NOMO-1 treated with DMSO at 0.1 percent for 48 hours (cell line): ENCODE data around the gene IQSEC3.
"Not testable (repeated sequence)": the region's sequence is repeated elsewhere in the genome, so short reads cannot be mapped to it uniquely, and the experiment has no call there.

ENCODE experiments used
- DNase-seq: peaks from one replicate; lab custom pipeline; 2025; ENCODE audit not compliant: unreplicated experiment; lab: John Stamatoyannopoulos, UW

The IQSEC3 gene

GRCh38 chr12:52902-53734, 13.4 kb upstream of the IQSEC3 start:
- not testable (repeated sequence) for DNase-seq

- DNase-seq: no peak
These were observed 12.5 kb upstream of the IQSEC3 start for GRCh38 chr12:53735-54730.

DNA sequence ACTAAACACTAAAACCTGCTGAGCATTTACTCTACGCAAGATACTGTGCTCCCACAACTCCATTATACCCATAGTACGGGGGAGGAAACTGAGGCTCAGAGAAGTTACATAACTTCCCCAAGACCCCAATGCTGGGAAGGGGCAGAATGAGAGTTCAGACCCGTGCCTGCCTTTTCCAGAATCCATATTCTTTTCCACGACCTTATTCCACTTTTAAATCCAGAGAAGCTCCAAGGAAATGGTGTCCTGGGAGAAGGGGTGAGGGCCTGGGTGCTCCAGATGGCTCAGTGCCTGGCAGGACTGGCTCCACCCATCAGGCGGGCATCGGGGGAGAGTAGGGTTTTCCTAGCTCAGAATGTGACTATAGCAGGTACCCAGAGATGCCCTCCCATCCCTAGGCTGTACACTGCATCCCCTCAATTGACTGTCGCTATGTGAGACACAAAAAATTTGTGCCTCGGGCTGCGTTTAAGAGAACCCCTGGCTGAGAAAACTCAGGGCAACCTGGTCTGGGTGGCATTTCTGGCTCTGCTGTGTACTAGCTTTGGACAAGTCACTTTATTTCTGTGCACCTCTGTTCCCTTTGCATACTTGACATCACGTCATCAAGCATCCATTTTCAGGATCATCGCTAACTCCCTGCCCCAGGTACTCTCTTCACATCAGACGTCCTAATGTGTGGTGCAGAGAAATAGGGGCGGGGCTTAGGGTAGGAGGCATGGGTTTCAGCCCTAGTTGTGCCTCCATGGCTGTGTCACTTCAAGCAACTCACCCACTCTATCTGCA, 11.6 kb upstream of the IQSEC3 start:
- no peak for DNase-seq

DNA sequence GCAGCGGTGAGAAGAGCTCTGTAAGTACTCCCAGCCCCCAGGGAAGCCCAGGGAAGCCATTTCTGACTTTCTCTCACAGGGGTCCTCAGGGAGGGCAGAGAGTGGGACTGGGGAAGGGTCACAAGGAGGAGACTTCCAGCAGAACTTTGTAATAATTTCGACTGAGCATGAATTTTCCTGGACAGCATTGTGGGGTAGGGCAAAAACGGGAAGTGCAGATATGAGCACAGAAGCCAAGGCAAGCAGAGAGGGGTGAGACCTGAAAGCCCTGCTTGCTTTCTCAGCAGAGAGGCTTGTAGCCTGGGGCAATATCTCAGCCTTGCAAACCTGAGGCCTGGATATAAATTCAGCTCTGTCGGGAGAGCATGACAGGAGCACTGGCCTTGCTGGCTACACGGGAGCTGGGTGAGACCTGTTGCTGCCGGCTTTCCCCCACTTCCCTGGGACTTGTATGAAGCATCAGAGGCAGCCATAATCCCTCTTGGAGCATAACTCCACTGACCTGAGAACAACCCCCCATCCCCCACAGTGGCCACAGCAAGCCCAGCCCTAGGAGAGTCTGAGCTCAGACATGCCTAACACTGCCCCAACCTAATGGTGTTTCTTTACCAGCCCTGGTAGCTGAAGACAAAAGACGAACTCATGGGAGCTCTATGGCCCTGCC, 9.8 kb upstream of the IQSEC3 start:
- no peak for DNase-seq

- no peak for DNase-seq
These were observed 9.0 kb upstream of the IQSEC3 start for GRCh38 chr12:57539-57938.

GRCh38 chr12:58832-59231, 7.7 kb upstream of the IQSEC3 start:
- DNase-seq: no peak

DNA sequence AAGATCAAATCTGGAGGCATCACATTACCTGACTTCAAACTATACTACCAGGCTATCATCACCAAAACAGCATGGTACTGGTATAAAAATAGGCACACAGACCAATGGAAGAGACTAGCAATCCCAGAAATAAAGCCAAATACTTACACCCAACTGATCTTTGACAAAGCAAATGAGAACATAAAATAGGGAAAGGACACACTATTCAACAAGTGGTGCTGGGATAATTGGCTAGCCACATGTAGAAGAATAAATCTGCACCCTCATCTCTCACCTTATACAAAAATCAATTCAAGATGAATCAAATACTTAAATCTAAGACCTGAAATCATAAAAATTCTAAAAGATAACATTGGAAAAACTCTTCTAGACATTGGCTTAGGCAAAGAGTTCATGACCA, 4.7 kb upstream of the IQSEC3 start:
- not testable (repeated sequence) for DNase-seq

DNA sequence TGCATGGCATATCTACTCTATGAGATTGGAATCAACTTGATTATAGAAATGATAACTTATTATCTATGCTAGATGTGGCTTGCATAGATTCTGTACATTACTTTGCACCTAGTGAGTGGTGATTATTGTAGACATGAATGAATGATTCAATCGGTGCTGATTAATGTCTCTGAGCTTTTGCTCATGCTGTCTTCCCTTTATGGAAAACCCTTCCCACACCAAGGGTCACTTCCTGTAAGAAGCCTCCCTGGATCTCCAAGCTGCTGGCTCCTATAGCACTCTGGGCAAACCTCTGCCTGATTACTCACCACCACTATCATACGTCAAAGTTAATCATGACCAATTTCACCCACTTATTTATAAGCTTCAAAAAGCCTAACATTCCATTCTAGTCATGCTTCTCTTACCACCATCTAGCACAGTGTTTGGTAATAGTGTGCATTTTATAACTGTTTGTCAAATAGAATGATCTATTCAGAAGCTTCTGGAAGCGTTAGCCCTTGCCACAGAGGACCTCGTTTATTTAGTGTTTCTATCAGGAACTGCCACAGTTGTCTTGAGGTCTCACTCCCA, 990 bp upstream of the IQSEC3 start:
- DNase-seq: not testable (repeated sequence)

DNA sequence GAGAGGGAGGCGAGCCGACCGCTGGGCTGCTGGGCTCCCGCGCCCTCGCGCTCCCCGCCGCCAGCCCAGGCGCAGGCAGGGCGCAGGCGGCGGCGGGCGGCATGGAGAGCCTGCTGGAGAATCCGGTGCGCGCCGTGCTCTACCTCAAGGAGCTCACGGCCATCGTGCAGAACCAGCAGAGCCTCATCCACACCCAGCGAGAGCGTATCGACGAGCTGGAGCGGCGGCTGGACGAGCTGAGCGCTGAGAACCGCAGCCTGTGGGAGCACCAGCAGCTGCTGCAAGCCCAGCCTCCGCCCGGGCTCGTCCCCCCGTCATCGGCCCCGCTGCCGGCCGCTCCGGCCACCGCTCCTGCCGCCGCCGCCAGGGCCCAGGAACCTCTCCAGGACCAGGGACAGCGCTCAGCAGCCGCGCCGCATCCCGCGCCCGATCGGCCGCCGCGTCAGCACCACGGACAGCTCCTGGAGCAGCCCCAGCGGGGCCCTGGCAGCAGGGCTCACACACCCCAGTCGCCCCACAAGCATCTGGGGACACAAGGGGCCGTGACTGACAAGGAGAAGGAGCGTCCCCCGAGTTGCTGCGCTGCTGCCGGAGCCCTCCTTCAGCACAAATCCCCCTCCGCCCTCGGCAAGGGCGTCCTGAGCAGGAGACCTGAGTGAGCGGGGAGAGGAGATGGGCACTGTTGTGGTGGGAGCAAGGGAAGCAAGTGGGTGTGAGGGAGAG, 376 bp downstream of the IQSEC3 start:
- DNase-seq: not testable (repeated sequence)

GRCh38 chr12:69677-70076, 3.1 kb downstream of the IQSEC3 start:
- DNase-seq: not testable (repeated sequence)

DNA sequence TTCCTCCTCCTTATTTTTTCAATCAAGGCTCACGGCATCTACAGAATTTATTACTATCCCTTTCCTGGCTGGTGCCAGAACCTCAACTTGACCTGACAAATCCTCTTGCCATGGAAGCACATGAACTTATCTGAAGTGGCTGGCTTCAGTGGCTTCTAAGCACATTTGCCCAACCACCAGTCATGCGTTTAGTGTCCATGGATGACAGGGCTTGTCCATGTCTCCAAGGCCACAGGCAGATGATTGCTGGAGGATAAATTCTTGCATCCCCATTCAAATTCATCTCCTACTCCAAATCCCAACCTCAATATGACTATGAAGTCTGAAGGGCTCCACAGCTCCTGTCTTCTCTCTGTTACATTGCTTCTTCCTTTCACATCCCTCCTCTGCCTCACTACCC, 4.0 kb downstream of the IQSEC3 start:
- DNase-seq: not testable (repeated sequence)

GRCh38 chr12:72018-72417, 5.5 kb downstream of the IQSEC3 start:
- not testable (repeated sequence) for DNase-seq

- DNase-seq: not testable (repeated sequence)
These were observed 8.0 kb downstream of the IQSEC3 start for GRCh38 chr12:74420-75190.

GRCh38 chr12:75541-75940, 9.0 kb downstream of the IQSEC3 start:
- not testable (repeated sequence) for DNase-seq

- not testable (repeated sequence) for DNase-seq
These were observed 9.5 kb downstream of the IQSEC3 start for GRCh38 chr12:76102-76501.

GRCh38 chr12:76551-76950, 10.0 kb downstream of the IQSEC3 start:
- not testable (repeated sequence) for DNase-seq

DNA sequence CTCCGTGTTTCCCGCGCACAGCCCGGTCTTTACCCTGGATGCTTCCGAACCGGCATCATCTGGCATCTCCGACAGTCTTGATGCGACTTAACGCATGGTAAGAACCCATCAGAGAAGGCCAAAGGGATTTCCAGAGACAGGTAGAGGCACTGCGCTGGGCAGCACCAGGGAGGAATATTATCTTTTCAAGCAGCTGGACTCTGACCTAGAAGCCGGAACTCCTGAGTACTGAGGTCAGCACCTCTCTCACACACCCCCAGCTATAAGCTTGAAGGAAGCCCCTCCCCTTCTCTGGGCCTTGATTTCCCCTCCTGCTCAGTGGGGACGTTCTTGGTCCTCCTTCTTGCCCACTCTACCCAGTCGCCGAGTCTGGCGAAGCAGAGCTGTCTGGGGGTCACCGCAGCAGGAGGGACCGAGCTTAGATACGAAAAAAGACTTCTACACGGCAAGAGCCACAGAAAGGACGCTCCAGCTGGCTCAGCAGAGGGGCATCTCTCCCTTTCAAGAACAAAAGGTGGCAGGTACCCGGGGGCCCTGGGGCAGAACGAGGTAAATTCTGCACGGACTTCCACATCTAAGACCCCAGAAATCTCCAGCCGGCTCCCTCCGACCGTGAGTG, 10.6 kb downstream of the IQSEC3 start:
- not testable (repeated sequence) for DNase-seq

GRCh38 chr12:77769-78383, 11.3 kb downstream of the IQSEC3 start:
- DNase-seq: not testable (repeated sequence)
